Mesenchymal stem cell (in vitro differentiated cells and primary cell): ENCODE measurements around the gene SSX4. TPM values are rescaled to one million over a fixed set of nuclear protein-coding genes. Genes with fewer than 3 reads are reported as not detected.
"Not testable (repeated sequence)": the region's sequence is repeated elsewhere in the genome, so short reads cannot be mapped to it uniquely, and the experiment has no call there.

Experiments used
- DNase-seq: peaks from one replicate; pipeline ENCODE4 v3.0.0-alpha.2; 2013
- H2AFZ ChIP-seq: one replicate; pipeline ENCODE4 v1.6.1; 2013; ENCODE audit warnings: low read depth, mild to moderate bottlenecking, control low read depth, inconsistent platforms, low read length, moderate library complexity
- H2AK5ac ChIP-seq: 2 replicates; pipeline ENCODE4 v1.6.1; 2013; ENCODE audit warnings: low read length, moderate library complexity, mild to moderate bottlenecking, inconsistent platforms; ENCODE audit not compliant: severe bottlenecking
- H2BK120ac ChIP-seq: one replicate; pipeline ENCODE4 v1.6.1; 2013; ENCODE audit warnings: low read depth, mild to moderate bottlenecking, inconsistent platforms, low read length, moderate library complexity
- H2BK12ac ChIP-seq, 2 experiments: one replicate each; pipeline ENCODE4 v1.6.1; 2013; ENCODE audit warnings: inconsistent platforms in 2 of 2, low read length in 2 of 2, mild to moderate bottlenecking in 2 of 2, moderate library complexity in 2 of 2, control low read depth in 1 of 2
- H2BK15ac ChIP-seq: one replicate; pipeline ENCODE4 v1.6.1; 2013; ENCODE audit warnings: mild to moderate bottlenecking, low read depth, inconsistent platforms; ENCODE audit not compliant: poor library complexity, severe bottlenecking
- H2BK5ac ChIP-seq: 2 replicates; pipeline ENCODE4 v1.6.1; 2013; ENCODE audit warnings: low read depth, mild to moderate bottlenecking, low read length, control low read depth, inconsistent platforms; ENCODE audit not compliant: poor library complexity, severe bottlenecking
- H3K14ac ChIP-seq, 2 experiments: one replicate each; pipeline ENCODE4 v1.6.1; 2013; ENCODE audit warnings: inconsistent platforms in 2 of 2, low read length in 2 of 2, control low read depth in 1 of 2, mild to moderate bottlenecking in 1 of 2, moderate library complexity in 1 of 2
- H3K18ac ChIP-seq, 2 experiments: one replicate each; pipeline ENCODE4 v1.6.1; 2013; ENCODE audit warnings: inconsistent platforms in 2 of 2, low read length in 2 of 2, control low read depth in 1 of 2, low read depth in 1 of 2, mild to moderate bottlenecking in 1 of 2
- H3K23ac ChIP-seq, 2 experiments: one replicate each; pipeline ENCODE4 v1.6.1; 2013; ENCODE audit warnings: inconsistent platforms in 2 of 2, low read length in 2 of 2, mild to moderate bottlenecking in 2 of 2, moderate library complexity in 2 of 2, control low read depth in 1 of 2
- H3K27ac ChIP-seq: 2 replicates; pipeline ENCODE4 v1.5.1; 2013; ENCODE audit warnings: mild to moderate bottlenecking, moderate library complexity, low read length, control low read depth, inconsistent platforms; ENCODE audit not compliant: poor library complexity, severe bottlenecking
- H3K27me3 ChIP-seq, 2 experiments: 2 replicates each; pipeline versions ENCODE4 v1.6.1 to v1.7.0; 2013; ENCODE audit warnings: low read length in 2 of 2, mild to moderate bottlenecking in 2 of 2, moderate library complexity in 2 of 2, control low read depth in 1 of 2, inconsistent platforms in 1 of 2; ENCODE audit not compliant: control insufficient read depth in 1 of 2, insufficient read depth in 1 of 2
- H3K36me3 ChIP-seq, 2 experiments: 2 replicates each; pipeline versions ENCODE4 v1.6.1 to v1.7.0; 2013; ENCODE audit warnings: low read length in 2 of 2, control low read depth in 1 of 2, inconsistent platforms in 1 of 2, low read depth in 1 of 2, mild to moderate bottlenecking in 1 of 2; ENCODE audit not compliant: insufficient read depth in 2 of 2, control insufficient read depth in 1 of 2
- H3K4ac ChIP-seq, 2 experiments: one replicate each; pipeline ENCODE4 v1.6.1; 2013; ENCODE audit warnings: inconsistent platforms in 2 of 2, low read length in 2 of 2, mild to moderate bottlenecking in 2 of 2, moderate library complexity in 2 of 2, control low read depth in 1 of 2, low read depth in 1 of 2
- H3K4me1 ChIP-seq: 2 replicates; pipeline ENCODE4 v1.6.1; 2013; ENCODE audit warnings: low read depth, low read length, control low read depth; ENCODE audit not compliant: control insufficient read depth, insufficient read depth
- H3K4me2 ChIP-seq: 2 replicates; pipeline ENCODE4 v1.6.1; 2013; ENCODE audit warnings: low read length, mild to moderate bottlenecking, inconsistent platforms; ENCODE audit not compliant: poor library complexity, severe bottlenecking
- H3K4me3 ChIP-seq, 2 experiments: 2 replicates each; pipeline versions ENCODE4 v1.5.1 to v1.7.0; 2013; ENCODE audit warnings: low read length in 2 of 2, mild to moderate bottlenecking in 2 of 2, control low read depth in 1 of 2, low read depth in 1 of 2; ENCODE audit not compliant: insufficient read depth in 1 of 2
- H3K79me1 ChIP-seq: replicated peaks from 2 replicates; pipeline ENCODE4 v1.6.1; 2013; ENCODE audit warnings: mild to moderate bottlenecking, control low read depth, low read length, inconsistent platforms; ENCODE audit not compliant: poor library complexity, severe bottlenecking
- H3K9ac ChIP-seq: 2 replicates; pipeline ENCODE4 v1.7.0; 2013; ENCODE audit warnings: mild to moderate bottlenecking, low read length, moderate library complexity
- H3K9me3 ChIP-seq: 2 replicates; pipeline ENCODE4 v1.7.0; 2013; ENCODE audit warnings: mild to moderate bottlenecking, low read length; ENCODE audit not compliant: control insufficient read depth
- H4K8ac ChIP-seq: one replicate; pipeline ENCODE4 v1.6.1; 2013; ENCODE audit warnings: inconsistent platforms, mild to moderate bottlenecking, low read length, moderate library complexity
- H4K91ac ChIP-seq: one replicate; pipeline ENCODE4 v1.6.1; 2013; ENCODE audit warnings: mild to moderate bottlenecking, low read length, inconsistent platforms
- WGBS: methylation state at CpG from one replicate; pipeline ENCODE4 v1.1.7; 2013; ENCODE audit warnings: mixed read lengths; 5-methylcytosine and 5-hydroxymethylcytosine counted together
- polyA plus RNA-seq, 2 experiments: library from polyadenylated mRNA; stranded (reverse); fragments of 200-250 nt; gene quantifications; one replicate each; pipeline ENCODE4 v1.2.3, GENCODE V29; 2013

The SSX4 gene
- polyA plus RNA-seq (2013, experiment 1 of 2), result not detected
- polyA plus RNA-seq (2013, experiment 2 of 2), result not detected

GRCh38 chrX:48383239-48383638, at the start of gene SSX4:
TSS of gene SSX4 (plus strand) at chrX:48383539. CDS start at chrX:48384054, 515 bp downstream.
- H3K9me3 ChIP-seq, H2AK5ac ChIP-seq, H2AFZ ChIP-seq, H4K8ac ChIP-seq, H3K27me3 ChIP-seq, H2BK12ac ChIP-seq, H2BK120ac ChIP-seq, H3K23ac ChIP-seq, H4K91ac ChIP-seq, H3K4me2 ChIP-seq, H2BK5ac ChIP-seq, DNase-seq, H3K79me1 ChIP-seq, H3K36me3 ChIP-seq, H3K18ac ChIP-seq, H3K9ac ChIP-seq, H3K4me3 ChIP-seq, H3K14ac ChIP-seq, H3K27ac ChIP-seq, H3K4ac ChIP-seq, H3K4me1 ChIP-seq, H2BK15ac ChIP-seq: not testable (repeated sequence)
- WGBS, result no CpG with 5 or more reads among the region's 16 CpGs

- not testable (repeated sequence) for H3K4ac ChIP-seq, H3K36me3 ChIP-seq, H4K91ac ChIP-seq, H3K4me2 ChIP-seq, H2BK15ac ChIP-seq, H3K4me1 ChIP-seq, H3K23ac ChIP-seq, H2BK120ac ChIP-seq, H3K9me3 ChIP-seq, H3K18ac ChIP-seq, H2BK12ac ChIP-seq, H4K8ac ChIP-seq, H3K9ac ChIP-seq, DNase-seq, H2AK5ac ChIP-seq, H3K27ac ChIP-seq, H3K79me1 ChIP-seq, H3K14ac ChIP-seq, H2AFZ ChIP-seq, H3K4me3 ChIP-seq, H2BK5ac ChIP-seq
- WGBS, result 60% methylated on average over 8 of the region's 8 CpGs
- peaks cover 0 to 11% of the 10 kb centered on the region in 2 experiments for H3K27me3 ChIP-seq
These were observed 37.3 kb upstream of the SSX4 start for GRCh38 chrX:48346059-48346458.

GRCh38 chrX:48356315-48357094, 26.8 kb upstream of the SSX4 start, which contains the start of gene SSX3:
TSS of gene SSX3 (minus strand) at chrX:48356703. CDS start at chrX:48355249, 1,454 bp downstream.
- H3K27ac ChIP-seq, DNase-seq, H2BK15ac ChIP-seq, H3K4me2 ChIP-seq, H3K4ac ChIP-seq, H3K4me1 ChIP-seq, H3K79me1 ChIP-seq, H4K91ac ChIP-seq, H2BK5ac ChIP-seq, H3K36me3 ChIP-seq, H2AFZ ChIP-seq, H3K27me3 ChIP-seq, H3K23ac ChIP-seq, H3K9me3 ChIP-seq, H2AK5ac ChIP-seq, H3K18ac ChIP-seq, H2BK120ac ChIP-seq, H3K9ac ChIP-seq, H3K14ac ChIP-seq, H3K4me3 ChIP-seq, H4K8ac ChIP-seq, H2BK12ac ChIP-seq: not testable (repeated sequence)
- WGBS, result 89% methylated on average over 12 of the region's 19 CpGs

- Histone ChIP-seq H2BK12ac (no peak overlapping the region), H4K91ac (no peak overlapping the region), H2AFZ (no peak overlapping the region), H3K14ac (no peak overlapping the region), H2AK5ac (no peak overlapping the region), H3K4me3 (no peak overlapping the region), H3K36me3 (no peaks in the 10 kb centered on the region), H2BK120ac (no peak overlapping the region), H3K4ac (no peak overlapping the region), H4K8ac (no peak overlapping the region), H3K18ac (no peak overlapping the region), H3K9me3 (no peaks in the 10 kb centered on the region), H3K27ac (no peak overlapping the region), H3K23ac (no peak overlapping the region), H3K27me3 (no peaks in the 10 kb centered on the region), H2BK5ac (no peak overlapping the region), H3K4me2 (no peak overlapping the region), H3K4me1 (no peaks in the 10 kb centered on the region), H3K79me1 (no peaks in the 10 kb centered on the region), H3K9ac (no peak overlapping the region), H2BK15ac (no peak overlapping the region)
- DNase-seq, result no peak
- WGBS, result 82% methylated on average over 5 of the region's 8 CpGs
These were observed 25.7 kb upstream of the SSX4 start for GRCh38 chrX:48357681-48358080.
